CD4-positive, alpha-beta memory T cell (primary cell): ENCODE results near the gene OBI1. TPM values are rescaled to one million over a fixed set of nuclear protein-coding genes. Genes with fewer than 3 reads are reported as not detected.

Experiments
- polyA plus RNA-seq, 2 donors: library from polyadenylated mRNA; unstranded; fragments of 300-500 nt; fragmentation: Illumina TruSeq; gene quantifications; one replicate each; pipeline ENCODE4 v1.2.3, GENCODE V29; 2021
- total RNA-seq, 2 experiments: library from RNA; stranded (reverse); gene quantifications; one replicate each; pipeline ENCODE4 v1.2.3, GENCODE V29; 2021

OBI1 gene
- total and polyA plus RNA-seq, 4 experiments from 2014 or later: 7.8 to 16.7 (median 14.3) TPM

Other genes starting within 250 kb of the OBI1 start
- under 1 TPM in 1 of 2 experiments, not detected in 1; 0.06 TPM for gene POU4F1, start 55.6 kb downstream of the OBI1 start, total RNA-seq
- not detected for gene POU4F1, start 55.6 kb downstream of the OBI1 start, polyA plus RNA-seq